BJ (cell line): ENCODE data around the gene PARD6A. TPM values are rescaled to one million over a fixed set of nuclear protein-coding genes. Genes with fewer than 3 reads are reported as not detected.

Experiments
- CTCF ChIA-PET: fragments of 350-600 bp; formaldehyde crosslinking; extraction: SDS; loops from one replicate; lab custom pipeline; 2021; ENCODE audit warnings: antibody characterized with exemption, inconsistent platforms; lab: Yijun Ruan, JAX
- POLR2A ChIA-PET: fragments of 300-600 bp; sonication (Branson Sonifier 250); formaldehyde crosslinking; extraction: SDS; loops from one replicate; lab custom pipeline; 2021; ENCODE audit warnings: antibody characterized with exemption; lab: Charles Lee
- DNase-seq: peaks from one replicate; pipeline ENCODE4 v3.0.0-alpha.2; 2011; ENCODE audit warnings: low read depth
- H3K27me3 ChIP-seq: 2 replicates; pipeline ENCODE4 v1.6.0; 2011; ENCODE audit warnings: low read length; ENCODE audit not compliant: control insufficient read depth, insufficient read depth
- H3K36me3 ChIP-seq: 2 replicates; pipeline ENCODE4 v1.5.1; 2011; ENCODE audit warnings: low read length; ENCODE audit not compliant: control insufficient read depth, insufficient read depth
- H3K4me3 ChIP-seq: 2 replicates; pipeline ENCODE4 v1.5.1; 2011; ENCODE audit warnings: low read depth, mild to moderate bottlenecking, control low read depth, low read length
- polyA plus RNA-seq: library from polyadenylated mRNA; depleted of rRNA; stranded (reverse); fragments of >200 nt; gene quantifications from 2 replicates; pipeline ENCODE4 v1.2.3, GENCODE V29; 2011
- TF ChIP-seq, protein P1 (sequence below): IDR thresholded peaks from 2 replicates; pipeline ENCODE4 v1.5.1; 2011; ENCODE audit warnings: low read depth, mild to moderate bottlenecking, control low read depth, inconsistent platforms, low read length, moderate library complexity; ENCODE audit not compliant: insufficient read depth

The PARD6A gene
- polyA plus RNA-seq, 1 experiment, result 0.88 TPM

DNA sequence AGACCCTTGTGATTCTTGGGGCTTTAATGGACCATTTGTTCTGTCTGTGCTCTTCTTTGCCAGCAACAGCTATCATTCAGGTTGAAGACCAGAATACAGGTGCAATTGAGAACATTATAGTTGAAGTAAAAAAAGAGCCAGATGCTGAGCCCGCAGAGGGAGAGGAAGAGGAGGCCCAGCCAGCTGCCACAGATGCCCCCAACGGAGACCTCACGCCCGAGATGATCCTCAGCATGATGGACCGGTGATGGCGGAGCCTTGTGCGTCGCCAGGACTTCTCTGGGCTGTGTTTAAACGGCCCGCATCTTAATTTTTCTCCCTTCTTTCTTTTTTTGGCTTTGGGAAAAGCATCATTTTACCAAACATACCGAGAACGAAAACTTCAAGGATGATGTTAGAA is 23.1 kb upstream of the PARD6A start:
- ChIA-PET CTCF (interaction anchor here (1.4 to 15.6 kb wide), 3 partner anchors 10 to 116 kb away, joined by 3 to 181 read pairs (median 13); partner anchors contain the start of gene CTCF), POLR2A (no interaction called here)
- H3K27me3 ChIP-seq, result no peaks in the 10 kb centered on the region
- no peak overlapping the region for H3K4me3 ChIP-seq
- DNase-seq, result no peak
- H3K36me3 ChIP-seq, result peaks cover 5% of the 10 kb centered on the region
- TF ChIP-seq, protein P1, sequence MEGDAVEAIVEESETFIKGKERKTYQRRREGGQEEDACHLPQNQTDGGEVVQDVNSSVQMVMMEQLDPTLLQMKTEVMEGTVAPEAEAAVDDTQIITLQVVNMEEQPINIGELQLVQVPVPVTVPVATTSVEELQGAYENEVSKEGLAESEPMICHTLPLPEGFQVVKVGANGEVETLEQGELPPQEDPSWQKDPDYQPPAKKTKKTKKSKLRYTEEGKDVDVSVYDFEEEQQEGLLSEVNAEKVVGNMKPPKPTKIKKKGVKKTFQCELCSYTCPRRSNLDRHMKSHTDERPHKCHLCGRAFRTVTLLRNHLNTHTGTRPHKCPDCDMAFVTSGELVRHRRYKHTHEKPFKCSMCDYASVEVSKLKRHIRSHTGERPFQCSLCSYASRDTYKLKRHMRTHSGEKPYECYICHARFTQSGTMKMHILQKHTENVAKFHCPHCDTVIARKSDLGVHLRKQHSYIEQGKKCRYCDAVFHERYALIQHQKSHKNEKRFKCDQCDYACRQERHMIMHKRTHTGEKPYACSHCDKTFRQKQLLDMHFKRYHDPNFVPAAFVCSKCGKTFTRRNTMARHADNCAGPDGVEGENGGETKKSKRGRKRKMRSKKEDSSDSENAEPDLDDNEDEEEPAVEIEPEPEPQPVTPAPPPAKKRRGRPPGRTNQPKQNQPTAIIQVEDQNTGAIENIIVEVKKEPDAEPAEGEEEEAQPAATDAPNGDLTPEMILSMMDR, result no peak

DNA sequence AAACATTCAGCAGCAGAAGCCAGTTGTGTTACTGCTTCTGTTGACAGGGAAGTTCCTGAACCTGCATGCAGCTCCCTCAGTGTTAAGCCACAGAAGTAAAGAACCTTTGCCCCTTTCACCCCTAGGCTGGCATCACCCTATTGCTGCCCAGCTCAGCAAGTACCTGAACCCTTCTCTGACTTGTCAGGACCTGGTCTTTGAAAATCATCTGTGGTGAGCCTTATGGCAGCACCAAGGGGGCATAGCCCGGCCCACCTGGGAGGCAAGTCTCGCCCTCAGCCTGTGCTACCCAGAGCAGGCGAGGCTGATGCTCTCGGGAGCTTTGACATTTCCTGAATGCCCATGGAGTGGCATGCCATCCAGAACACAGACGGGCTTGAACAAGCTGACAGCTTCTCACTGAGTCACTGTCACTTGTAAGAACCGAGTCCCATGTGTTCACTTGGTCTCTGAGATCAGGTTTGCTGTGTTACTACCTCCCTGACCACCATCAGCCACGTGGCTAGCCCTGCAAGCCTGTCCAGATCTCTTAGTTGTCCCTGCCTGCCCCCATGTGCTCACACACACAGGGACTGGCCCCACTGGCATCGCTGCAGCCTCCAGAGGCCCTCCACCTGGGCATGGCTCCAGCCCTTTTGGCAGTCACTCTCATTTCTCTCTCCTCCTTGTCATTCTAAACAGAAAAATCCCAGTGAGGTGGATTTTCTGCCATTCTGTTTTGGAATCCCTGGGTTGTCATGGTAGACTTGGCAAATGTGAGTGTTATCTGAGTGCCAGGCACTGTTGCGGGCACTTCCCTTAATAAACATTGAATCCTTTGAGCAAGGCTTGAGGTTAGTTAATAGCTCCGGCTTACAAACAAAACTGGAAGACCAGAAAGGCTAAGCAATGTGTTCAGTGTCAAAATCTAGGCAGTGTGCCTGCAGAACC is 18.7 kb upstream of the PARD6A start:
- Histone ChIP-seq H3K4me3 (no peak overlapping the region), H3K36me3 (no peaks in the 10 kb centered on the region; the same call in 1 of the 2 replicates), H3K27me3 (peaks cover 12% of the 10 kb centered on the region)
- ChIA-PET POLR2A (no interaction called here), CTCF (interaction anchor here (0.6 to 15.6 kb wide), 7 partner anchors 20 to 125 kb away, joined by 3 to 181 read pairs (median 4); partner anchors contain the start of gene CTCF)
- DNase-seq, result no peak
- TF ChIP-seq, protein P1, result no peak

DNA sequence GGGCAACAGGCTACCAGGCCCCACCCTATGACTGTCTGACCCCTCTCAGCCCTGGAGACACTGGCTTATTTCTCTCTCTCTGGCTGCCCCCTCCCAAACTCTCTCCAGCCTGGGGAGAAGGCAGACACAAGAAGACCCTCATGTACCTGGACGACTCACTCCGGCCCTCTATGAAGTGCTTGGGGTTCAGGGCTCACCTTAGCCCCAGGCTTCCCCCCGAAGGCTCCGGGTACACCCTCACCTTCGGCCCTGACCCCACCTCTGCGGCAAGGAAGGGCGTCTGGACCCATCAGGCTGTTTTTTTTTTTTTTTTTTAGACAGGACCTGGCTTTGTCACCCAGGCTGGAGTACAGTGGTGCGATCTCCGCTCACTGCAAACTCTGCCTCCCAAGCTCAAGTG is 16.7 kb upstream of the PARD6A start:
- Histone ChIP-seq H3K27me3 (peaks cover 22% of the 10 kb centered on the region), H3K36me3 (no peaks in the 10 kb centered on the region; the same call in 1 of the 2 replicates), H3K4me3 (no peak overlapping the region)
- ChIA-PET CTCF (interaction anchor here (0.7 to 15.6 kb wide), 16 partner anchors 11 to 154 kb away, joined by 3 to 181 read pairs (median 10); partner anchors contain the start of genes ACD, CTCF and RIPOR1), POLR2A (no interaction called here)
- DNase-seq, result no peak
- TF ChIP-seq, protein P1, result no peak

DNA sequence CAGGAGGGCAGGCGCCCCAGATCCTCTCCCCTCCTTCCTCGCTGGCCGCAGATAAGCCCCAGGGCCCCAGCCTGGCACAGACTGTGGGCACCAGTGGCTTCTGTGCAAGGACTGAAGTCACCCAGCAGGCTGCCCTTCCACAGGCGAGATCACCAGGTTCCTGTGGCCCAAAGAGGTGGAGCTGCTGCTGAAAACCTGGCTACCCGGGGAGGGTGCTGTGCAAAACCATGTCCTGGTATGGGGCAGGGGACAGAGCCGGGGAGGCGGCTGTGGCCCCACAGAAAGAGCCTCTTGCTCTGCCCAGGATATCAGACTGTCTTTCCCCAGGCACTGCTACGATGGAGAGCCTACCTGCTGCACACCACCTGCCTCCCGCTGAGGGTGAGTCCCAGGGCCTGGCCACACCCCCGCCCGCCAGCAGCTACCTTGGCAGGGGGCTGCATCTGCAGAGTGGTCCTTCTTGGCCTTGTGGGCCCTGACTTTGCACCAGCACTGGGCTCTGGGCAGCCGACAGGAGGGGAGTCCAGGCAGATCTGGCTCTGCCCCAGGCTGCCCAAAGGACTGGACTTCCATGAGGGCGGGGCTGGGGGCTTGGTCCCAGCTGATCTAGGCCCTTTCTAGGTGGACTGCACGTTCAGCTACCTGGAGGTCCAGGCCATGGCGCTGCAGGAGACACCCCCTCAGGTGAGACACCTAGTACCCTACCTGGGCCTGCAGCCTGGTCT is 15.2 kb upstream of the PARD6A start:
- DNase-seq, result no peak
- TF ChIP-seq, protein P1, result no peak
- Histone ChIP-seq H3K4me3 (no peak overlapping the region), H3K27me3 (peaks cover 34% of the 10 kb centered on the region), H3K36me3 (no peaks in the 10 kb centered on the region)
- ChIA-PET POLR2A (no interaction called here), CTCF (interaction anchor here (0.7 to 15.6 kb wide), 24 partner anchors 12 to 164 kb away, joined by 3 to 181 read pairs (median 6); partner anchors contain the start of genes ACD, ATP6V0D1, CTCF and RIPOR1)
